ENCODE data around the gene ACTR3C.
A peak's percentile ranks its signal among the peaks of the same experiment; 100 is the strongest.

Gene ACTR3C

GRCh38 chr7:150325901-150326300, 2.6 kb upstream of the ACTR3C start:
- Histone ChIP-seq H3K36me3 (peaks cover 64% of the 10 kb centered on the region), H3K27me3 (ENCODE audit: insufficient read depth, low read depth, severe bottlenecking) (no peaks in the 10 kb centered on the region), H3K4me3 (ENCODE audit: low read depth, low read length) (no peak overlapping the region), H3K27ac (no peak overlapping the region), H3K9me3 (ENCODE audit: severe bottlenecking) (no peaks in the 10 kb centered on the region)
- DNase-seq, result no peak
- no peak for TF ChIP-seq CTCF (IDR thresholded peaks at IDR 0.05; ENCODE audit: low read depth, low read length)

- Histone ChIP-seq H3K27me3 (ENCODE audit: insufficient read depth, low read depth, severe bottlenecking) (no peaks in the 10 kb centered on the region), H3K9me3 (ENCODE audit: severe bottlenecking) (no peaks in the 10 kb centered on the region), H3K27ac (no peak overlapping the region), H3K4me3 (ENCODE audit: low read depth, low read length) (no peak overlapping the region), H3K36me3 (peaks cover 57% of the 10 kb centered on the region)
- no peak for TF ChIP-seq CTCF (IDR thresholded peaks at IDR 0.05; ENCODE audit: low read depth, low read length)
- no peak for DNase-seq
Measured at GRCh38 chr7:150325110-150325611, 1.8 kb upstream of the ACTR3C start.

GRCh38 chr7:150324373-150324961, 1.1 kb upstream of the ACTR3C start:
- no peaks in the 10 kb centered on the region for H3K27me3 ChIP-seq (ENCODE audit: insufficient read depth, low read depth, severe bottlenecking)
- H3K27ac ChIP-seq, result no peak overlapping the region
- H3K4me3 ChIP-seq (ENCODE audit: low read depth, low read length), result peak overlapping the region; percentile 87
- no peak for TF ChIP-seq CTCF (IDR thresholded peaks at IDR 0.05; ENCODE audit: low read depth, low read length)
- peaks cover 50% of the 10 kb centered on the region for H3K36me3 ChIP-seq
- no peaks in the 10 kb centered on the region for H3K9me3 ChIP-seq (ENCODE audit: severe bottlenecking)
- no peak for DNase-seq

GRCh38 chr7:150323682-150324372, 482 bp upstream of the ACTR3C start:
- TF ChIP-seq CTCF (IDR thresholded peaks at IDR 0.05; ENCODE audit: low read depth, low read length), result no peak
- Histone ChIP-seq H3K36me3 (peaks cover 44% of the 10 kb centered on the region), H3K27me3 (ENCODE audit: insufficient read depth, low read depth, severe bottlenecking) (no peaks in the 10 kb centered on the region), H3K9me3 (ENCODE audit: severe bottlenecking) (no peaks in the 10 kb centered on the region), H3K27ac (peak overlapping the region; percentile 88), H3K4me3 (ENCODE audit: low read depth, low read length) (peak overlapping the region; percentile 87)
- DNase-seq, result no peak

GRCh38 chr7:150322114-150322832, 1.1 kb downstream of the ACTR3C start:
- peak overlapping the region; percentile 88 for H3K27ac ChIP-seq

More at GRCh38 chr7:150322114-150322832, 1.1 kb downstream of the ACTR3C start:
- peaks cover 29% of the 10 kb centered on the region for H3K36me3 ChIP-seq
- peak overlapping the region; percentile 87 for H3K4me3 ChIP-seq (ENCODE audit: low read depth, low read length)
- no peaks in the 10 kb centered on the region for H3K9me3 ChIP-seq (ENCODE audit: severe bottlenecking)
- TF ChIP-seq CTCF (IDR thresholded peaks at IDR 0.05; ENCODE audit: low read depth, low read length), result no peak
- H3K27me3 ChIP-seq (ENCODE audit: insufficient read depth, low read depth, severe bottlenecking), result no peaks in the 10 kb centered on the region
- DNase-seq, result no peak

All from WERI-Rb-1 (cell line).